NCI-H1694 (cell line): ENCODE data around the gene ETS1.

Source experiments
- DNase-seq: peaks from one replicate; lab custom pipeline; 2025; lab: John Stamatoyannopoulos, UW

The ETS1 gene

GRCh38 chr11:128567130-128567529 is 20.2 kb downstream of the ETS1 start:
- DNase-seq, result no peak

- DNase-seq, result no peak
Measured at GRCh38 chr11:128565881-128566280, 21.5 kb downstream of the ETS1 start.

- no peak for DNase-seq
Measured at GRCh38 chr11:128564642-128565245, 22.6 kb downstream of the ETS1 start.

- DNase-seq, result no peak
Measured at GRCh38 chr11:128563942-128564641, 23.3 kb downstream of the ETS1 start.

DNA sequence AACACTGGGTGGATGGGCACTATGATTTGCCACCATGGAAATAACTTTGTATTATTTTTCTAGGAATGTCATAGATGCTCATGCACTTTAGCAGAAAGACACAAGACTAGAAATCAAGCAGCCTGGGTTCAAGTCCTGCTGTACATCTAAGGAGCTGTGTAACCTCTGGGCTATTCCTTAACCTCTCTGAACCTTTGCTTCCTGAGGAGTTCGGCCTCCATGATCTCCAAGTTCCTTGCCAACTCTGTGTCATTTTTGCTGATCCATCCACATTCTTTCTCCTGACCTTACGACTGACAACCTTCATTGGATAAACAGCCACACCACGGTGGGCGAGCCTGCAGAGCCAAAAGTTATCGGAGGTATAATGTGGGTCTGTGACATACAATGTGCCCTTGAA is 24.1 kb downstream of the ETS1 start:
- DNase-seq, result no peak

GRCh38 chr11:128559496-128560103 is 27.8 kb downstream of the ETS1 start:
- DNase-seq, result no peak

DNA sequence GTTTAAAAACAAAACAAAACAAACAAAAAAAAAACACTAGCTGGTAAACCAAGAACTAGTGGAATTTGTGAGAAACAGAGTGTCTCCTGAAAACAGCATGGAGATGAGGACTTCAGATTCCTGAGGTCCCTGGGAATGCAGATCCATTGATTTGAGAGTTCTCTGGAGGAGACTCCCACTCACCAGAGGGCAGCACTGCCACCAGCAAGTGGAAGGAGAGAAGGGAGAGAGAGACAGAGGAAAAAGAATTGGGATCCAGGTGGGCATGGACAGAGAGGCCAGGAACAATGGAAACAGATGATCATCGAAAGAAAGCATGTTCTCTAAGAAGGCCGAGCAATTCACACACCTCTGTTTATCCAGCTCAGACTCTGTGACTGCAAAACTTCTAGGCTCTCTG is 31.8 kb downstream of the ETS1 start:
- no peak for DNase-seq

GRCh38 chr11:128553662-128554362 is 33.5 kb downstream of the ETS1 start:
- no peak for DNase-seq

DNA sequence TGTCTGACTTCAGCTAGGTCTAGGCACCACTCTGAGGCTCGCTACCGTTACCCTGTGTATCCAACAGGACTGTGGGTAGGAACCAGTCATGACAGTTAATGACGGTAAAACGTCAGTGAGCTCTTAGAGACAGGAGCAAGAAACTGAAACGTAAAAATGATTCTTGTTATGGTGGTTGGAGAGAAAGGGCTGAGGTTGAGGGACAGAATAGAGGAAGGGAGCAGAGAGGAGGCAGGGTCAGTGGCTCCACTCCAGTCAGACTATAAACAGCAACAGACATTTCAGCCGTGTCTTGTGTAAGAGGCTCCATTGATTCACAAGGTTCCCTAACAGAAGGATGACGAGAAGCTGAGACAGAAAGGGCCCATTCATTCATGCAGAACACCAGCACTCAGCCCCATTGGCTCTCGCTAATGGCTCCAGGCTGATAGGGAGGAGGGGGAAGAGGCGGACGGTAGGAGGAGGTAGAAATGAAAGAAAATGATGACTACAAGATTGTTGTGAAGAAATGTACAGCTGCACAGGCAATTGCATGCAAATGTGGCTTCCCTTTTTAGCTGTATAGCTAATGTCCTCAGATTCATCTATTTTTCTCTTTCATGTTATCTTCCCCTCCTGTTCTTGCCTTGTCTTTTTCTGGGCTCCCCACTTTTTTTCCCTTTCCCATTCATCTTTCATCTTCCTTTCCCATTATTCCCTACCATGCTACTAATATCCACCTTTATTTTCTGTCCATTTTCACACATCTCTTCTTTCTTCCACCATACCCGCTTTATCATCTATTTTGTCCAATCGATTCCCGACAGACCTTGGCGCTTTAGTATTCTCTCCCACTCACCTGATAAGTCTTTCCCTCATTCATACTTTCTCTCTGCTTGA is 34.3 kb downstream of the ETS1 start:
- no peak for DNase-seq

- DNase-seq, result no peak
Measured at GRCh38 chr11:128551611-128552335, 35.6 kb downstream of the ETS1 start.

- no peak for DNase-seq
Measured at GRCh38 chr11:128551058-128551457, 36.3 kb downstream of the ETS1 start.

DNA sequence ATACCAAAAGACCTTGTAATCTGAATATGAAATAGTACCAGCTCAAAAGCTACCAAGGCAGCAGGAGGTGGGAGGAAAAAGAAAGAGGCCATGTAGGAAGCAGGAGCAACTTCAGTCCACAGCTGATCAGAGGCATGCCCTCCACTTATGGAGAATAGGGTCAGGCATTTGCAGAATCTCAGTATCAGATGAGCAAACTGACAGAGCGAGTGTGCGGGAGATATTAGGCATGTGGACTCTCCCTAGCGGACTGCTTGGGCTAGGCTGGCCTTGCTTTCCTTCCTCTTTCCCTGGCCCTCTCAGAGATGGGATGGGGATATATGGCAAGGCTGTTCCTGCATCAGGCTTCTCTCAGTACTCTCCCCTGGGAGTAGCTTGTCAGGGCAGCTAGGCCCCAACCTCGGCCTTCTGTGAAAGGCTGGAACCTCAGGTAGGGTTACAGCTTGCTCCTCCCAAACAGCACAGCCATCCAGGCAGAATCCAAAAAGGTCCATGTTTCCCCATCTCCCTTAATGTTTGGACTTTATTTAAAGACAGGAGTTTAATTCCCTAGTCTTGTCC is 37.0 kb downstream of the ETS1 start:
- no peak for DNase-seq

GRCh38 chr11:128549256-128549944 is 38.0 kb downstream of the ETS1 start:
- DNase-seq, result no peak

- no peak for DNase-seq
Measured at GRCh38 chr11:128548649-128549255, 38.6 kb downstream of the ETS1 start.

- no peak for DNase-seq
Measured at GRCh38 chr11:128547946-128548648, 39.3 kb downstream of the ETS1 start.

GRCh38 chr11:128546916-128547315 is 40.4 kb downstream of the ETS1 start:
- no peak for DNase-seq

DNA sequence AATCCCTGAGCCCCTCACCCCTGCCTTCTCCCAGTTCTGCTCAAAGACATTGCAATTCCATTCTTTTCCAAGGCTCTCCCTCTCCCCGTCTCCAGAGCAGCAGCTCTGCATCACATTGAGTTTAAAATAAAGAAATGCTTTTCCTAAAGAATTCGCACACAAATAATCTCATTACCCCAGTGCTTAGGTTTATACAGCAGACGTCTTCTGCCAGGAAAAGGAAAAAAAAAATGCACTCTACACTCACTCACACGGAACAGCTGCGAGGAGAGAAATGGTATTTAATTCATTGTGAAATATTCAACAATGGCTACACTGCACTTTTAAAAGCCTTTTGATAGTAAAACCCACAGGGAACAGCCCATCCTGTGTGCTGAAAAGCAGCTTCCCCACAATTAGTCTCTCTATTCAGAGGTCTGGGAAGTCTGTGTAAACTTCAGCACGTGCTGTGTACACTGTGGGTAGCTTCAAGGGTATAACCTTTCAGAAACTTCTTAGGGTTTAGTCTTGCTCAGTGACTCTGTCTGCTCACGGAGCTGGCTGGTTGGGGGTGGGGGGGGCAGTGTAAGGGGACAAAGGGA is 42.8 kb downstream of the ETS1 start:
- DNase-seq, result no peak

DNA sequence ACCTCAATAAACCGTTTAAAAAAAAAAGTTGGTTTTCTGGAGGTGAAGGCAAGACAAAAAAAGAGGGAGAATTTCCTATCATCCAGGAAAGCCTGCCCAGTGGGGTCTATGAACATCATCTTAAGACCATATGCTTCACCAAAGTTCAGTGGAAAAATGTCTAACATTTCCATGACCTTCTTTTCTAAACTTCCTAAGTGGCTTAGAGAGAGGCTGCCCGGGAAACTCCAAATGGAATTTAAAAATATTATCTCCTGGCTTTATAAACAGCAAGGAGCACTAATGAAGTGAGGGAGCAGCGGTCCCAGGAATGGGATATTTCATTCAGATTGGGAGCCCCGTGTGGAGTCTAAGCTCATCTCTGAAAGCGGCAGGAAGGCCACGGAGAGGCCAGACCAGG is 46.9 kb downstream of the ETS1 start:
- DNase-seq, result no peak

GRCh38 chr11:128536506-128536905 is 50.9 kb downstream of the ETS1 start:
- DNase-seq, result no peak
